ENCODE results near the gene CNTN5. TPM values are rescaled to one million over a fixed set of nuclear protein-coding genes. Genes with fewer than 3 reads are reported as not detected.
A peak's percentile ranks its signal among the peaks of the same experiment; 100 is the strongest.

The CNTN5 gene
- polyA plus RNA-seq, 3 donors, result 18.7 to 26.6 (median 19.0) TPM

GRCh38 chr11:100356035-100356434 lies 1335.3 kb downstream of the CNTN5 start:
- DNase-seq (ENCODE audit: low read depth in 3 of 3, low spot score in 2 of 3), result no peak

DNA sequence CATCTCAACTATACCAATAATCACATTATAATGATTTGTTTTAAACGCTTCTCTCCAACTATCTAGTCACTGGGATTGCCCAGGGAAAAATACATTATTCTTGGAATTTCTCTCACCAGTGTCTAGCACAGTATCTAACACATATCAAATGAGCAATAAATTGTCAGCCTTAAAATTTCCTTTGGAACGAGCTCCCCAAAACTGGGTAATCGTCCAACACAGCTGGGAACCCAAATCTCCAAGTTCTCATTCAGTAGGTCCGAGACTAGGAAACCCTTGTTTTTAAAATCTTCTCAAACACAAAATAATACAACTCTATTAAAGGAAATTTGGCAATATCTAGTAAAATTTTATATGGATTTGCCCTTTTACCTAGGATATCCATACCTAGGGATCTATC lies 1338.5 kb downstream of the CNTN5 start:
- DNase-seq (ENCODE audit: low read depth in 3 of 3, low spot score in 2 of 3), result no peak

- no peak for DNase-seq (ENCODE audit: low read depth in 3 of 3, low spot score in 2 of 3)
These were observed 1347.1 kb downstream of the CNTN5 start for GRCh38 chr11:100367892-100368291.

- no peak for DNase-seq (ENCODE audit: low read depth in 3 of 3, low spot score in 2 of 3)
These were observed 1362.7 kb downstream of the CNTN5 start for GRCh38 chr11:100383357-100383865.

DNA sequence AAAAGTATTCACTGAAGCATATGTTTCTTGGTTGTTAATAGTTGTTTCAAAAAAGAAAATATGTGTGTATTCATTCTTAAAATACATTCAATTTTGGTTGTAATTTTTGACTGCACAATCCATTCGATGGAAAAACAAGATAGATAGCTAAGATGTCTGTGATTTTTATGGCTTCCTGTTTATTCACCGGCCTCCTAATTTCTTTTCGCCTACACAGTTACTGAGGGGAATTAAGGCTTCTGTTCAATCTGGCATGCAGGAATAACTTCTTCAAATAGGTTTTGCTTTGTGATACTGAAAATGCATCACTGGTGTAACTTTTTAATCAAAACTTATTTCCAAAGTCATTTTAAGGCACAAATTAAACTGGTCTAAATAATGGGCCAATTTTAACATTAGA lies 1375.5 kb downstream of the CNTN5 start:
- DNase-seq (ENCODE audit: low read depth in 3 of 3, low spot score in 2 of 3), result peak in 1 of 3 donors; percentile 21

DNA sequence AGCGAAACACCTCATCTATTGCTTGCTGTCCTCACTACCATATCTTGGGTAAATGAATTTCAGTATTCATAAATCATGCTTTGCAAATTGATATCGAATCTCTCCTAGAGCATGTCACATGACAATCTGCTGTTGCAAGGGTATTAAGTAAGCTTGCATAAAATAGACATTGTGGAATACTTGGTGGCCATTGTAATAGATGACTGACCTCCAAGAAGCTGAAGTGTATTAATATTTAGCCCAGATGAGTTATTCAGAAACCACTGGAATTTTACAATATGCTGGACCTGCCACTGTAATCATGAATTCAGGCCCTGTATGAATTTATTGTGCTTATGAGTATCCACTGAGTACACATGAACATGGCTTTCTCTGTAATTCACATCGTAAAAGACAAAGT lies 1376.7 kb downstream of the CNTN5 start:
- DNase-seq (ENCODE audit: low read depth in 3 of 3, low spot score in 2 of 3), result no peak

DNA sequence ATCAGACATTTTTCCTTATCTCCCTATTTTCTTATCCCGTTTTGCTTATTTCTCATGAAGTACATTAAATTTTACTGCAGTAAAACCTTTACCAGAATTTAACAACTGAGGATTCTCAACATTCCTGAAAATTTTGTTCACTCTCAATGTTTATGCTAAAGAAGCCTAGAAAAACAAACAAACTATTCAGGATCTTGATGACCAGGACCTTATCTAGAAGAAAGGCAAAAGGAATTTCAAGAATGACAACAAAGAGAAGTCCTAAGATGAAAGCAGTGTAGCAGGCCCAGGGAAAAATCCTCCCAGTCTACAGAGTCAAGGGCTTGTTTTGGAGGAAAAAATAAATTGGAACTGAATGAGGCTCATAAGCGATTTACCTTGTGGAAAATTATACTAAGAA lies 1383.1 kb downstream of the CNTN5 start:
- DNase-seq (ENCODE audit: low read depth in 3 of 3, low spot score in 2 of 3), result peak in 1 of 3 donors; percentile 12

GRCh38 chr11:100404907-100405306 lies 1384.2 kb downstream of the CNTN5 start:
- no peak for DNase-seq (ENCODE audit: low read depth in 3 of 3, low spot score in 2 of 3)

Measured in right renal cortex interstitium (tissue), 3 donors.